HL-60 (cell line): Measurements from ENCODE around the gene MAP4K4.

Experiments used
- DNase-seq, 2 experiments: peaks; one replicate each; pipeline ENCODE4 v3.0.0-alpha.2; 2010 to 2020; ENCODE audit warnings: low read depth in 1 of 2, low spot score in 1 of 2
- H3K27ac ChIP-seq: fragments of 250-450 bp; sonication (Bioruptor Pico); replicated peaks from 2 replicates; pipeline ENCODE4 v1.5.1; 2020; ENCODE audit warnings: mild to moderate bottlenecking, moderate library complexity
- H3K27me3 ChIP-seq: fragments of 250-450 bp; sonication (Bioruptor Pico); 2 replicates; pipeline ENCODE4 v1.5.1; 2021; ENCODE audit warnings: mild to moderate bottlenecking, moderate library complexity; ENCODE audit not compliant: insufficient read depth, poor library complexity, severe bottlenecking
- H3K4me3 ChIP-seq: replicated peaks from 2 replicates; pipeline ENCODE4 v1.5.1; 2011; ENCODE audit warnings: mild to moderate bottlenecking, control low read depth, low read length; ENCODE audit not compliant: insufficient read depth
- CTCF ChIP-seq: IDR thresholded peaks from one replicate; pipeline ENCODE4 v1.5.1; 2011; ENCODE audit warnings: low read length, control low read depth, inconsistent platforms; ENCODE audit not compliant: insufficient read depth
- GABPA ChIP-seq: IDR thresholded peaks from 2 replicates; pipeline ENCODE4 v1.6.1; 2012; ENCODE audit warnings: low read depth
- POLR2AphosphoS5 ChIP-seq: IDR thresholded peaks from 2 replicates; pipeline ENCODE4 v1.6.1; 2012; ENCODE audit warnings: low read depth
- SPI1 ChIP-seq: IDR thresholded peaks from 2 replicates; pipeline ENCODE4 v1.6.1; 2012; ENCODE audit warnings: low read depth, mild to moderate bottlenecking, borderline replicate concordance
- TF ChIP-seq, protein P1 (sequence below): IDR thresholded peaks from 2 replicates; pipeline ENCODE4 v1.6.1; 2012; ENCODE audit warnings: low read depth; ENCODE audit not compliant: insufficient replicate concordance

Gene MAP4K4

GRCh38 chr2:101796825-101797600 lies 99.5 kb downstream of the MAP4K4 start:
- no peak overlapping the region for H3K4me3 ChIP-seq
- no peak for DNase-seq
- no peak overlapping the region for H3K27ac ChIP-seq
- TF ChIP-seq, protein P1, sequence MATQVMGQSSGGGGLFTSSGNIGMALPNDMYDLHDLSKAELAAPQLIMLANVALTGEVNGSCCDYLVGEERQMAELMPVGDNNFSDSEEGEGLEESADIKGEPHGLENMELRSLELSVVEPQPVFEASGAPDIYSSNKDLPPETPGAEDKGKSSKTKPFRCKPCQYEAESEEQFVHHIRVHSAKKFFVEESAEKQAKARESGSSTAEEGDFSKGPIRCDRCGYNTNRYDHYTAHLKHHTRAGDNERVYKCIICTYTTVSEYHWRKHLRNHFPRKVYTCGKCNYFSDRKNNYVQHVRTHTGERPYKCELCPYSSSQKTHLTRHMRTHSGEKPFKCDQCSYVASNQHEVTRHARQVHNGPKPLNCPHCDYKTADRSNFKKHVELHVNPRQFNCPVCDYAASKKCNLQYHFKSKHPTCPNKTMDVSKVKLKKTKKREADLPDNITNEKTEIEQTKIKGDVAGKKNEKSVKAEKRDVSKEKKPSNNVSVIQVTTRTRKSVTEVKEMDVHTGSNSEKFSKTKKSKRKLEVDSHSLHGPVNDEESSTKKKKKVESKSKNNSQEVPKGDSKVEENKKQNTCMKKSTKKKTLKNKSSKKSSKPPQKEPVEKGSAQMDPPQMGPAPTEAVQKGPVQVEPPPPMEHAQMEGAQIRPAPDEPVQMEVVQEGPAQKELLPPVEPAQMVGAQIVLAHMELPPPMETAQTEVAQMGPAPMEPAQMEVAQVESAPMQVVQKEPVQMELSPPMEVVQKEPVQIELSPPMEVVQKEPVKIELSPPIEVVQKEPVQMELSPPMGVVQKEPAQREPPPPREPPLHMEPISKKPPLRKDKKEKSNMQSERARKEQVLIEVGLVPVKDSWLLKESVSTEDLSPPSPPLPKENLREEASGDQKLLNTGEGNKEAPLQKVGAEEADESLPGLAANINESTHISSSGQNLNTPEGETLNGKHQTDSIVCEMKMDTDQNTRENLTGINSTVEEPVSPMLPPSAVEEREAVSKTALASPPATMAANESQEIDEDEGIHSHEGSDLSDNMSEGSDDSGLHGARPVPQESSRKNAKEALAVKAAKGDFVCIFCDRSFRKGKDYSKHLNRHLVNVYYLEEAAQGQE: no peak
- TF ChIP-seq POLR2AphosphoS5 (no peak), GABPA (no peak), SPI1 (no peak), CTCF (no peak)
- H3K27me3 ChIP-seq: no peaks in the 10 kb centered on the region

DNA sequence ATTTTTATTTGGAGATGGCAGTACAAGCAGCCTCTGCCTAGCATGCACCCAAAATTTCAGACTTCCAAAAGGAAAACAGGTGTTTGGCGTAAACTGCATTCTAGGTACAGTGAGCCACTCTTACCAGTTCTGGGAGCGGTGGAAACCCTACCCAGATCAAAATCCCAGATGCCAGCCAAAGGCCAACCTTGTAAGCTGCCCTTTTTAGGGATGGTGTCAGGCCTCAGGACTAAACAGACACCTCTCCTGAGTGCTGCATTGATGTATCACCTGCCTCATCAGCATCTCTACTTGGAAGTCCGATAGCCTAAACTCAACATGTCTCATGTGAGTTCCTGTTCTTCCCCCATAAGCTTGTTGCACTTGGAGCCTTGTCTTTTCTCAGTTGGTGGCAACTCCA lies 104.0 kb downstream of the MAP4K4 start:
- H3K4me3 ChIP-seq: no peak overlapping the region
- no peak for DNase-seq
- H3K27ac ChIP-seq: no peak overlapping the region
- H3K27me3 ChIP-seq: no peaks in the 10 kb centered on the region
- TF ChIP-seq SPI1: no peak
- no peak for TF ChIP-seq CTCF
- no peak for TF ChIP-seq POLR2AphosphoS5
- TF ChIP-seq, protein P1: no peak
- no peak for TF ChIP-seq GABPA

- TF ChIP-seq POLR2AphosphoS5 (no peak), CTCF (no peak), SPI1 (no peak), GABPA (no peak)
- TF ChIP-seq, protein P1: no peak
- Histone ChIP-seq H3K27me3 (no peaks in the 10 kb centered on the region), H3K4me3 (no peak overlapping the region), H3K27ac (no peak overlapping the region)
- no peak for DNase-seq
Observed at GRCh38 chr2:101802329-101802728, 104.8 kb downstream of the MAP4K4 start.
